DOHH2 (cell line): ENCODE results near the gene TNS2.

Source experiments
- EZH2phosphoT487 ChIP-seq: fragments of 200-600 bp; sonication (generic); IDR thresholded peaks from 2 replicates; pipeline ENCODE4 v1.6.1; 2017; ENCODE audit warnings: borderline replicate concordance, mild to moderate bottlenecking, antibody characterized with exemption, low read length, moderate library complexity, mixed read lengths
- TF ChIP-seq, protein P1 (sequence below): fragments of 200-600 bp; sonication (generic); IDR thresholded peaks from one replicate; pipeline ENCODE4 v1.5.1; 2014; ENCODE audit warnings: antibody characterized with exemption, mild to moderate bottlenecking, low read depth, low read length; ENCODE audit not compliant: poor library complexity, severe bottlenecking

- TF ChIP-seq, protein P1, sequence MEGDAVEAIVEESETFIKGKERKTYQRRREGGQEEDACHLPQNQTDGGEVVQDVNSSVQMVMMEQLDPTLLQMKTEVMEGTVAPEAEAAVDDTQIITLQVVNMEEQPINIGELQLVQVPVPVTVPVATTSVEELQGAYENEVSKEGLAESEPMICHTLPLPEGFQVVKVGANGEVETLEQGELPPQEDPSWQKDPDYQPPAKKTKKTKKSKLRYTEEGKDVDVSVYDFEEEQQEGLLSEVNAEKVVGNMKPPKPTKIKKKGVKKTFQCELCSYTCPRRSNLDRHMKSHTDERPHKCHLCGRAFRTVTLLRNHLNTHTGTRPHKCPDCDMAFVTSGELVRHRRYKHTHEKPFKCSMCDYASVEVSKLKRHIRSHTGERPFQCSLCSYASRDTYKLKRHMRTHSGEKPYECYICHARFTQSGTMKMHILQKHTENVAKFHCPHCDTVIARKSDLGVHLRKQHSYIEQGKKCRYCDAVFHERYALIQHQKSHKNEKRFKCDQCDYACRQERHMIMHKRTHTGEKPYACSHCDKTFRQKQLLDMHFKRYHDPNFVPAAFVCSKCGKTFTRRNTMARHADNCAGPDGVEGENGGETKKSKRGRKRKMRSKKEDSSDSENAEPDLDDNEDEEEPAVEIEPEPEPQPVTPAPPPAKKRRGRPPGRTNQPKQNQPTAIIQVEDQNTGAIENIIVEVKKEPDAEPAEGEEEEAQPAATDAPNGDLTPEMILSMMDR: peak; percentile 91
- no peak for TF ChIP-seq EZH2phosphoT487
Observed at GRCh38 chr12:53065975-53066931, 16.4 kb downstream of the TNS2 start.
